C4-2B (cell line): ENCODE data around the gene SPA17.

Experiments
- CTCF ChIP-seq: fragments of 450-650 bp; conservative IDR thresholded peaks from 2 replicates; pipeline ENCODE4 v1.5.1; 2017; ENCODE audit warnings: mild to moderate bottlenecking
- ZFX ChIP-seq: fragments of 450-650 bp; IDR thresholded peaks from 2 replicates; pipeline ENCODE4 v1.6.1; 2017

- TF ChIP-seq CTCF (no peak), ZFX (no peak)
Observed at GRCh38 chr11:124627546-124627945, 46.2 kb upstream of the SPA17 start.
